ENCODE results near the gene KIF6. TPM values are rescaled to one million over a fixed set of nuclear protein-coding genes. Genes with fewer than 3 reads are reported as not detected.

The KIF6 gene
- polyA plus RNA-seq, 1 donor (not counting 4 experiments of a cell fraction or from before 2014, with no cell fraction given), result 0.14 TPM

DNA sequence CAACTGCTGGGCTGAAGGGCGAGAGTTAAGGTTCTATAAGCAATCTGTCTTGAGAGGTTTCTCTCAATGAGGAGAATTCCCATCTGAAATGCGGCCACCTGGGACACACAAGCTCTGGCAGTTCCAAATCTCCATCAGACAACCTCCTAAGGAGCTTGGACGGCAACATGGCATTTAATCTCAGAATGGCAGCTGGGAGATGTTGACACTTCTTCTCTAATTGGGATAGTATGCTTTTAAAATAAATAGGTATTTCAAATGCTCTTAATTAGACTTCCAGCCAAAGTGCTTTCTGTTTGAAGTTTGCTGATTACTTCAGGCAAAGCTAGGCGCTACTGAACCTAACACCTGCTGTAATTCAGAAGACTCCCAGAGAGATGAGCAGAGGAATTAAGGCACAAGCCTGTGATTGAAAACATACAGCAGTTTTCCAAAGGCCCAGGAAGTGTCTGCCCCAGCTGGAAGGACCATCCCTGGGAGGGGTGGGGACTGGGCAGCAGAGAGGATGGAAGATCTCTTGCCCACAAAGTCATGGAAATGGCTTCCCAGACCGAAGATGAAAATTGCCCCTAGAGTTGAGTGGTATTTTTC is 343.6 kb downstream of the KIF6 start:
- Histone ChIP-seq H3K36me3 (ENCODE audit: control insufficient read depth in 2 of 2, extremely low read depth in 1 of 2, insufficient read depth in 2 of 2, low read length in 2 of 2) (no peaks in the 10 kb centered on the region), H3K4me2 (ENCODE audit: control insufficient read depth, extremely low read depth, insufficient read depth, low read depth, low read length) (no peak overlapping the region), H3K4me3 (ENCODE audit: control insufficient read depth in 2 of 3, extremely low read depth in 1 of 3, insufficient read depth in 2 of 3, low read depth in 1 of 3, low read length in 3 of 3) (no peak overlapping the region), H3K9me3 (ENCODE audit: control insufficient read depth, low read depth, low read length) (no peaks in the 10 kb centered on the region), H3K4me1 (ENCODE audit: control insufficient read depth, extremely low read depth, insufficient read depth, low read length) (no peaks in the 10 kb centered on the region), H3K27me3 (ENCODE audit: control insufficient read depth, extremely low read depth, insufficient read depth, low read length) (peaks cover 10% of the 10 kb centered on the region), H3K79me2 (ENCODE audit: control insufficient read depth, insufficient read depth, low read length) (no peaks in the 10 kb centered on the region), H3K9ac (ENCODE audit: control insufficient read depth, extremely low read depth, insufficient read depth, low read length) (no peak overlapping the region), H2AFZ (ENCODE audit: control insufficient read depth, low read length) (no peak overlapping the region), H3K27ac (ENCODE audit: control insufficient read depth, insufficient read depth, low read length) (no peak overlapping the region), H4K20me1 (ENCODE audit: control insufficient read depth, extremely low read depth, insufficient read depth, low read length) (no peaks in the 10 kb centered on the region), H3K9me1 (ENCODE audit: control insufficient read depth, extremely low read depth, insufficient read depth, low read length) (no peaks in the 10 kb centered on the region)
- dilution Hi-C loops (cut with MboI; ENCODE audit: extremely low pct_ligation_motif_present, low sequenced_read_pairs), result no loop called here
- TF ChIP-seq, protein P1, sequence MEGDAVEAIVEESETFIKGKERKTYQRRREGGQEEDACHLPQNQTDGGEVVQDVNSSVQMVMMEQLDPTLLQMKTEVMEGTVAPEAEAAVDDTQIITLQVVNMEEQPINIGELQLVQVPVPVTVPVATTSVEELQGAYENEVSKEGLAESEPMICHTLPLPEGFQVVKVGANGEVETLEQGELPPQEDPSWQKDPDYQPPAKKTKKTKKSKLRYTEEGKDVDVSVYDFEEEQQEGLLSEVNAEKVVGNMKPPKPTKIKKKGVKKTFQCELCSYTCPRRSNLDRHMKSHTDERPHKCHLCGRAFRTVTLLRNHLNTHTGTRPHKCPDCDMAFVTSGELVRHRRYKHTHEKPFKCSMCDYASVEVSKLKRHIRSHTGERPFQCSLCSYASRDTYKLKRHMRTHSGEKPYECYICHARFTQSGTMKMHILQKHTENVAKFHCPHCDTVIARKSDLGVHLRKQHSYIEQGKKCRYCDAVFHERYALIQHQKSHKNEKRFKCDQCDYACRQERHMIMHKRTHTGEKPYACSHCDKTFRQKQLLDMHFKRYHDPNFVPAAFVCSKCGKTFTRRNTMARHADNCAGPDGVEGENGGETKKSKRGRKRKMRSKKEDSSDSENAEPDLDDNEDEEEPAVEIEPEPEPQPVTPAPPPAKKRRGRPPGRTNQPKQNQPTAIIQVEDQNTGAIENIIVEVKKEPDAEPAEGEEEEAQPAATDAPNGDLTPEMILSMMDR (optimal IDR thresholded peaks at IDR 0.05 in 1 of 3, IDR thresholded peaks at IDR 0.05 in 1 of 3, conservative IDR thresholded peaks at IDR 0.05 in 1 of 3; ENCODE audit: extremely low read depth in 1 of 3, insufficient read depth in 2 of 3, low read length in 3 of 3), result no peak
- TF ChIP-seq EZH2 (IDR thresholded peaks at IDR 0.05; ENCODE audit: low read length), result no peak
- DNase-seq (ENCODE audit: low read depth, low spot score), result no peak
- FAIRE-seq, result no peak

DNA sequence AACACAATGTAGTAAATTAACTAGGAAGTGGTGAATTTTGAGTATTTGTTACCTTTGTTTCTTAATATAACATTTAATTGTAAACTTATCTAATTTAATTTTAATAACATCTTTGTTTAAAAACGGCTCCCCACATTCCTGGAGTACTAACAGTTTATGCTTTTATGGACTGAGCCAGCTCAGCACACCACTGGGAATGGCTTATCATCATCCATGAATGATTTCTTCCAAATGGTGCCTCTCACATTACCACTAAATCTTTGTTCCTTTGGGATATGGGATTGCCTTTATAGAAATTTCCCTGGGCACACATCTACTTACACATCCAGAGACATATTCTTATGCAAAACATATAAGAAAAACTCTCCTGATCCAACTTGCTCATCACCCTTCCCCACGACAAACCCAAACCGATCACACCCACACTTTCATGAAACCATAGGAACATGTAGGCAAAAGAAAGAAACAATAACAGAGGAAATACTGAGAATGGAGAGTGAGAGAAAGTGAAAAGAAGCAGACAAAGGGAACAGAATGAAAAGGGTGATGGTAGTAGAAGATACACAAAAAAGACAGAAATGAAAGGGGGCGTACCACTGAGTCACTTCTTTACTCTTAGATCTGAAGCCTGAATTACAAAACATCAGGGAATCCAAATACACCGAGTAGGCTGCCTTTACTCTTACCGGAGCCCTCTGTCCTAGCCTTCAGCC is 344.2 kb downstream of the KIF6 start:
- no peak overlapping the region for H3K9ac ChIP-seq (ENCODE audit: control insufficient read depth, extremely low read depth, insufficient read depth, low read length)
- H3K27me3 ChIP-seq (ENCODE audit: control insufficient read depth, extremely low read depth, insufficient read depth, low read length), result peaks cover 10% of the 10 kb centered on the region
- no peak for FAIRE-seq

More for the DNA sequence above, 344.2 kb downstream of the KIF6 start:
- Histone ChIP-seq H3K9me3 (ENCODE audit: control insufficient read depth, low read depth, low read length) (no peaks in the 10 kb centered on the region), H3K36me3 (ENCODE audit: control insufficient read depth in 2 of 2, extremely low read depth in 1 of 2, insufficient read depth in 2 of 2, low read length in 2 of 2) (no peaks in the 10 kb centered on the region), H3K9me1 (ENCODE audit: control insufficient read depth, extremely low read depth, insufficient read depth, low read length) (no peaks in the 10 kb centered on the region), H3K27ac (ENCODE audit: control insufficient read depth, insufficient read depth, low read length) (no peak overlapping the region), H3K4me2 (ENCODE audit: control insufficient read depth, extremely low read depth, insufficient read depth, low read depth, low read length) (no peak overlapping the region), H3K79me2 (ENCODE audit: control insufficient read depth, insufficient read depth, low read length) (no peaks in the 10 kb centered on the region), H3K4me3 (ENCODE audit: control insufficient read depth in 2 of 3, extremely low read depth in 1 of 3, insufficient read depth in 2 of 3, low read depth in 1 of 3, low read length in 3 of 3) (no peak overlapping the region), H2AFZ (ENCODE audit: control insufficient read depth, low read length) (no peak overlapping the region), H4K20me1 (ENCODE audit: control insufficient read depth, extremely low read depth, insufficient read depth, low read length) (no peaks in the 10 kb centered on the region), H3K4me1 (ENCODE audit: control insufficient read depth, extremely low read depth, insufficient read depth, low read length) (no peaks in the 10 kb centered on the region)
- dilution Hi-C loops (cut with MboI; ENCODE audit: extremely low pct_ligation_motif_present, low sequenced_read_pairs), result no loop called here
- no peak for DNase-seq (ENCODE audit: low read depth, low spot score)
- TF ChIP-seq EZH2 (IDR thresholded peaks at IDR 0.05; ENCODE audit: low read length), result no peak
- TF ChIP-seq, protein P1 (optimal IDR thresholded peaks at IDR 0.05 in 1 of 3, IDR thresholded peaks at IDR 0.05 in 1 of 3, conservative IDR thresholded peaks at IDR 0.05 in 1 of 3; ENCODE audit: extremely low read depth in 1 of 3, insufficient read depth in 2 of 3, low read length in 3 of 3), result no peak
